Keratinocyte (primary cell): ENCODE results near the gene MT2A. TPM values are rescaled to one million over a fixed set of nuclear protein-coding genes. Genes with fewer than 3 reads are reported as not detected.

Source experiments
- DNase-seq: peaks from one replicate; pipeline ENCODE4 v3.0.0-alpha.2; 2011; ENCODE audit warnings: low read depth, missing footprints, low spot score
- FAIRE-seq: peaks from 2 replicates; lab custom pipeline; 2011; peaks lifted over from hg19 to GRCh38; lab: Jason Lieb, UNC
- H2AFZ ChIP-seq: 2 replicates; pipeline ENCODE4 v1.6.0; 2012; ENCODE audit warnings: low read length, control low read depth, inconsistent platforms; ENCODE audit not compliant: control insufficient read depth
- H3K27ac ChIP-seq: 2 replicates; pipeline ENCODE4 v1.5.1; 2011; ENCODE audit warnings: low read length; ENCODE audit not compliant: control insufficient read depth, insufficient read depth
- H3K27me3 ChIP-seq: 3 replicates; pipeline ENCODE4 v1.6.0; 2011; ENCODE audit warnings: low read length; ENCODE audit not compliant: control insufficient read depth, insufficient read depth; ENCODE audit errors: extremely low read depth
- H3K36me3 ChIP-seq, 2 experiments: 2 replicates in 1 of 2; 3 replicates in 1 of 2; pipeline ENCODE4 v1.5.1; 2011; ENCODE audit warnings: low read length in 2 of 2, mild to moderate bottlenecking in 1 of 2; ENCODE audit not compliant: control insufficient read depth in 2 of 2, insufficient read depth in 2 of 2; ENCODE audit errors: extremely low read depth in 1 of 2
- H3K4me1 ChIP-seq: 3 replicates; pipeline ENCODE4 v1.5.1; 2011; ENCODE audit warnings: low read length; ENCODE audit not compliant: control insufficient read depth, insufficient read depth; ENCODE audit errors: extremely low read depth
- H3K4me2 ChIP-seq: 3 replicates; pipeline ENCODE4 v1.6.0; 2011; ENCODE audit warnings: low read depth, low read length; ENCODE audit not compliant: control insufficient read depth, insufficient read depth; ENCODE audit errors: extremely low read depth
- H3K4me3 ChIP-seq, 3 experiments: fragments of 200-600 bp in 1 of 3; sonication (generic) in 1 of 3; 2 replicates in 2 of 3; 3 replicates in 1 of 3; pipeline ENCODE4 v1.5.1; 2011 to 2016; ENCODE audit warnings: low read length in 3 of 3, mild to moderate bottlenecking in 3 of 3, control low read depth in 2 of 3, inconsistent platforms in 1 of 3, low read depth in 1 of 3, mixed read lengths in 1 of 3, mixed run types in 1 of 3, moderate library complexity in 1 of 3; ENCODE audit not compliant: control insufficient read depth in 2 of 3, insufficient read depth in 2 of 3; ENCODE audit errors: extremely low read depth in 1 of 3
- H3K79me2 ChIP-seq: 2 replicates; pipeline ENCODE4 v1.6.0; 2012; ENCODE audit warnings: low read length; ENCODE audit not compliant: control insufficient read depth, insufficient read depth
- H3K9ac ChIP-seq: 3 replicates; pipeline ENCODE4 v1.6.0; 2011; ENCODE audit warnings: low read length; ENCODE audit not compliant: control insufficient read depth, insufficient read depth; ENCODE audit errors: extremely low read depth
- H3K9me1 ChIP-seq: 3 replicates; pipeline ENCODE4 v1.6.0; 2011; ENCODE audit warnings: low read length; ENCODE audit not compliant: control insufficient read depth, insufficient read depth; ENCODE audit errors: extremely low read depth
- H3K9me3 ChIP-seq: 2 replicates; pipeline ENCODE4 v1.5.1; 2012; ENCODE audit warnings: low read depth, low read length; ENCODE audit not compliant: control insufficient read depth
- H4K20me1 ChIP-seq: 3 replicates; pipeline ENCODE4 v1.6.0; 2011; ENCODE audit warnings: low read length; ENCODE audit not compliant: control insufficient read depth, insufficient read depth; ENCODE audit errors: extremely low read depth
- CTCF ChIP-seq, 3 experiments: IDR thresholded peaks in 1 of 3; conservative IDR thresholded peaks in 1 of 3; optimal IDR thresholded peaks in 1 of 3; 2 replicates in 2 of 3; 3 replicates in 1 of 3; pipeline versions ENCODE3 to v1.5.1; 2011; ENCODE audit warnings: low read length in 3 of 3, mild to moderate bottlenecking in 3 of 3, moderate library complexity in 2 of 3, control low read depth in 1 of 3, inconsistent platforms in 1 of 3; ENCODE audit not compliant: insufficient read depth in 2 of 3; ENCODE audit errors: extremely low read depth in 1 of 3
- EZH2 ChIP-seq: IDR thresholded peaks from one replicate; pipeline ENCODE4 v1.6.1; 2012; ENCODE audit warnings: inconsistent platforms, mild to moderate bottlenecking, low read length, moderate library complexity
- dilution Hi-C: fragments of 300-500 bp; cut with MboI; formaldehyde crosslinking; loops from one replicate; pipeline ENCODE4 v1.7.0; 2020; ENCODE audit warnings: low sequenced_read_pairs; ENCODE audit not compliant: extremely low pct_ligation_motif_present
- polyA plus RNA-seq, 5 experiments: library from polyadenylated mRNA; depleted of rRNA in 3 of 5; stranded (reverse) in 3 of 5; stranded (forward) in 1 of 5; unstranded in 1 of 5; fragments of >200 nt; gene quantifications; 1 replicate in 1 of 5; 2 replicates in 3 of 5; 3 replicates in 1 of 5; pipeline versions ENCODE4 v1.2.1 to v1.2.3, GENCODE V29; 2011 to 2012; ENCODE audit warnings: missing spikeins in 2 of 5, low read depth in 1 of 5, low replicate concordance in 1 of 5

Gene MT2A
- polyA plus RNA-seq, 1 donor (not counting 4 experiments of a cell fraction or from before 2014, with no cell fraction given), result 990 TPM

DNA sequence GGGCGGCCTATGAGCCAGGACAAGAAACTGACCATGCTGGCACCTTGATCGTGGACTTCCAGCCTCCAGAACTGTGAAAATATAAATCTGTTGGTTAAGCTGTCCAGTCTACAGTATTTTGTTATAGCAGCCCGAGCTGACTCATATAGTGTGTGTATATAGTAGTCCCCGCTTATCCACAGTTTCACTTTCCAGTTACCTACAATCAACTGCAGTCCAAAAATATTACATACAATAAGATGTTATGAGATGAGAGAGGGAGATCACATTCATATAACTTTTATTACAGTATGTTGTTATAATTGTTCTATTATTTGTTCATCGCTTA, 14.1 kb upstream of the MT2A start:
- Histone ChIP-seq H3K4me1 (peaks cover 4% of the 10 kb centered on the region), H3K9ac (no peak overlapping the region), H3K36me3 (no peaks in the 10 kb centered on the region), H3K27me3 (peaks cover 18% of the 10 kb centered on the region), H3K27ac (no peak overlapping the region), H3K79me2 (no peaks in the 10 kb centered on the region), H2AFZ (no peak overlapping the region), H3K9me1 (no peaks in the 10 kb centered on the region), H3K4me2 (no peak overlapping the region), H3K4me3 (no peak overlapping the region), H4K20me1 (no peaks in the 10 kb centered on the region), H3K9me3 (no peaks in the 10 kb centered on the region)
- TF ChIP-seq CTCF (optimal IDR thresholded peaks at IDR 0.05 in 1 of 3, IDR thresholded peaks at IDR 0.05 in 1 of 3, conservative IDR thresholded peaks at IDR 0.05 in 1 of 3; ENCODE audit: extremely low read depth in 1 of 3, insufficient read depth in 2 of 3, low read length in 3 of 3) (no peak), EZH2 (no peak)
- dilution Hi-C loops, result no loop called here
- DNase-seq, result no peak
- no peak for FAIRE-seq

DNA sequence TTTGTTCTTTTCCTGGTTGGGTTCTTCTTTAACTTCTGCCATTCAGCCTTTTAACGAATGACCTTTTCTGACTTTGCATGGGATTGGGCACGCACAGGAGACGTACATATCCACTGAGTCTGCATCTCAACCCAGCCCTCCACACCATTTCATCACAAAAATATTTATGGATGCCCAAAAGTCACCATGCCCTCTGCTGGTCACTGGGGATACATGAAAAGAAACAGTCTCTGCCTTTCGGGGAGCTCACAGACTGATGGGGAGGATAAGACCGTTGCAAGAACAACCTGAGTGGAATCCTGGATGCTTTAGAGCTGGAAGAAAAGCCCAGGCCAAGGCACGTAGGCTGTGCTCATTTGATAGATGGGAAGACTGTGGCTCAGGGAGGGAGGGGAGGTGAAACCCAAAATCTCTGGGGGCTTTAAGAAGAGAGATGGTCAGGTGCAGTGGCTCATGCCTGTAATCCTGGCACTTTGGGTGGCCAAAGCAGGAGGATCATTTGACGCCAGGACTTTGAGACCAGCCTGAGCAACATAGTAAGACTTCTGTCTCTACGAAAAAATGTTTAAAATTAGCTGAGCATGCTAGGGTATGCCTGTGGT, 7.9 kb upstream of the MT2A start:
- FAIRE-seq (peak; percentile 91), DNase-seq (no peak)
- Histone ChIP-seq H3K9ac (no peak overlapping the region), H4K20me1 (no peaks in the 10 kb centered on the region), H3K27me3 (no peaks in the 10 kb centered on the region), H3K4me3 (no peak overlapping the region), H3K79me2 (no peaks in the 10 kb centered on the region), H3K36me3 (no peaks in the 10 kb centered on the region), H2AFZ (no peak overlapping the region), H3K9me1 (no peaks in the 10 kb centered on the region), H3K27ac (no peak overlapping the region), H3K4me1 (peaks cover 7% of the 10 kb centered on the region), H3K9me3 (no peaks in the 10 kb centered on the region), H3K4me2 (no peak overlapping the region)
- dilution Hi-C loops, result no loop called here
- TF ChIP-seq EZH2 (no peak), CTCF (optimal IDR thresholded peaks at IDR 0.05 in 1 of 3, IDR thresholded peaks at IDR 0.05 in 1 of 3, conservative IDR thresholded peaks at IDR 0.05 in 1 of 3; ENCODE audit: extremely low read depth in 1 of 3, insufficient read depth in 2 of 3, low read length in 3 of 3) (peak; percentile 65 to 84 (median 76))
